GM12801 (cell line): ENCODE measurements around the gene LEFTY1.

ENCODE experiments used
- TF ChIP-seq, protein P1 (sequence below): IDR thresholded peaks from one replicate; pipeline ENCODE4 v1.5.1; 2011; ENCODE audit warnings: control low read depth; ENCODE audit not compliant: insufficient read length; ENCODE audit errors: extremely low read depth

LEFTY1 gene

DNA sequence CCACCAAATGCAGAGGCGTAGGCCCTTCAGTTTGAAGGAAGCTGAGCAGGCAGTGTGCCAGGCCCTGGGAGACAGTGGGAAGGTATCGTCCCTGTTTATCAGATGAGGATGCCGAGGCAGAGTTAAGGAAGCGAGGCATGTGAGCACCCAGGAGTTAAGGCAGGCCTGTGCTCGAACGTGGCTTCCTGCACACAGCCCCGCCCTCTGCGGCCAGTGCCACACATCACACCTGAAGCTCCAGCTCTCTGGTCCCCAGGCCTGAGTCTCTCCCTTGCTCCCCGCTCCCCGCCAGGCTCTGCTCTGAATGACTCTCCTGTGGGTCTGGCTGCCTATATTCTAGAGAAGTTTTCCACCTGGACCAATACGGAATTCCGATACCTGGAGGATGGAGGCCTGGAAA, 46.9 kb downstream of the LEFTY1 start:
- TF ChIP-seq, protein P1, sequence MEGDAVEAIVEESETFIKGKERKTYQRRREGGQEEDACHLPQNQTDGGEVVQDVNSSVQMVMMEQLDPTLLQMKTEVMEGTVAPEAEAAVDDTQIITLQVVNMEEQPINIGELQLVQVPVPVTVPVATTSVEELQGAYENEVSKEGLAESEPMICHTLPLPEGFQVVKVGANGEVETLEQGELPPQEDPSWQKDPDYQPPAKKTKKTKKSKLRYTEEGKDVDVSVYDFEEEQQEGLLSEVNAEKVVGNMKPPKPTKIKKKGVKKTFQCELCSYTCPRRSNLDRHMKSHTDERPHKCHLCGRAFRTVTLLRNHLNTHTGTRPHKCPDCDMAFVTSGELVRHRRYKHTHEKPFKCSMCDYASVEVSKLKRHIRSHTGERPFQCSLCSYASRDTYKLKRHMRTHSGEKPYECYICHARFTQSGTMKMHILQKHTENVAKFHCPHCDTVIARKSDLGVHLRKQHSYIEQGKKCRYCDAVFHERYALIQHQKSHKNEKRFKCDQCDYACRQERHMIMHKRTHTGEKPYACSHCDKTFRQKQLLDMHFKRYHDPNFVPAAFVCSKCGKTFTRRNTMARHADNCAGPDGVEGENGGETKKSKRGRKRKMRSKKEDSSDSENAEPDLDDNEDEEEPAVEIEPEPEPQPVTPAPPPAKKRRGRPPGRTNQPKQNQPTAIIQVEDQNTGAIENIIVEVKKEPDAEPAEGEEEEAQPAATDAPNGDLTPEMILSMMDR: no peak

DNA sequence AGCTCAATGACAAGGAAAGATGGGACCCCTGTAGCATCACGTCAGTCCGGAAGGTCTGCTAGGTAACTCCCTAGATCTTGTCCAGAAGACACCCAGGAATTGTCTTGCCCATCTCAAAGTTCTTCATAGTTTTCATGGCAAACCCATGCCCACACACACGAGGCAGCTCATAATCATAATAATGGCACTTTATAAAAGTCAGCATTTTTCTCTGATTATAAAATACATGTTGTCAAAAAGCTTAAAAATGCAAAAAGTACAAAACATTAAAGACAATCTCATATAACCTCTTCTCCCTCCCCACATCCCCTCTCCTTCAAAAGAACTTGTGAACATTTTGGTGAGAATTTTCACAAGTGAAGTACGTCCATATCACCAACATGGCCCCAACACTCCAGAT, 48.2 kb downstream of the LEFTY1 start:
- TF ChIP-seq, protein P1: no peak

DNA sequence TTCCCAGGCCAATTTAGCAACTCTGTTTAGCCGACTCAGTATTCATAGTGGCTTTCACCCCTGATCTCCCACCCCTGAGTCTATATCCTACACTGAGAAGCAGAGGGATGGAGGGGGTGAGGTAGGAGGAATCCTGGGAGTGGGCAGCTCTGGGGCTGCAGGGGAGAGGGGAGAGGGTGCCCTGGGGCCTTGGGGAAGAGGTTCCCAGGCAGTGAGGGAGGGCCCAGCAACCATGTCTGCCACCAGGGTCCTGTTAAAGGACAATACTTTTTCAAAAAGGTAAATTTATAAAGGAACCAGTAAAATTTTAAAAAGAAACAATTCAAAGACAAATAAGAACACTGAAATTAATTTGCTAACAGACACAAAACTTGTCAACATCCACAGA, 48.7 kb downstream of the LEFTY1 start:
- TF ChIP-seq, protein P1: no peak

DNA sequence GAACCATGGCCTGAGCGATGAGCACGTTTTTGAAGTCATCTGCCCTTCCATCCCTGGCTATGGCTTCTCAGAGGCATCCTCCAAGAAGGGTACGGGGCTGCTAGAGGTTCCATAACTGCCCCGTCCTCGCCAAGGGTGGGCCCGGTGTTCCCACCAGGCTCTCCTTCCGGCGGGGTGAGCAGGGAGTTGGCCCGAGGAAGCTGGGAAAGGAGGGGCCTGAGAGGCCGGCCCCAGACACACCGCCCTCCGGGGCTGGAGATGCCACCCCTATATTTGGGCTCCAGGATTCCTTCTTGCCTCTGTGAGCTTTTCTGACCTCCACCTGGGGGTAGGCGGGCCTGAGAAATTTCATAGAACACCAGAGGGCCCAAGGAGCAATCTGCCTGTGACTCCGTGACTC, 50.2 kb downstream of the LEFTY1 start:
- TF ChIP-seq, protein P1: no peak
